ENCODE data around the gene CCDC88C. TPM values are rescaled to one million over a fixed set of nuclear protein-coding genes. Genes with fewer than 3 reads are reported as not detected.
A peak's percentile ranks its signal among the peaks of the same experiment; 100 is the strongest.
"Not testable (repeated sequence)": the region's sequence is repeated elsewhere in the genome, so short reads cannot be mapped to it uniquely, and the experiment has no call there.

Gene CCDC88C
- total RNA-seq, 2 donors from 2014 or later: 4.0 to 4.4 TPM

DNA sequence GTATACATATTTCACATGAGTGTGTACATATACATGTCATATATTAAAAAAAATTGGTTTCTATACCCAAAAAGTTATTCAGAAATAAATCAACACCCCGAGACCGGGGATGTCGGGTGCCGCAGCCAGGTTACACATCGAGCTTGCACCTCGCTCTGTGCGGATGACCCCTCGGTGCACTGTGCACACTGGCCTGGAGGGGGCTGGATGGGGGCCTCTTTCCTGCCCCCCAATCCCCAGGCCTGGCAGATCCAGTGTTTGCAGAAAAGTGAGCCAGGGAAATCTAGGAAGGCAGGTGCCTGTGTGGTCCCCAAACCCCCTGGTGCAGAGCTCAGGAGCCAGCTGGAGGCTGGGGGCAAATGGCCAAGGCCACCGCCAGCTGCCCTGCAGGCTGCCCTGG is 146.0 kb downstream of the CCDC88C start:
- H3K27ac ChIP-seq: no peak overlapping the region
- H3K27me3 ChIP-seq: no peaks in the 10 kb centered on the region
- H3K4me3 ChIP-seq: no peak overlapping the region
- DNase-seq (ENCODE audit: low spot score): no peak
- TF ChIP-seq, protein P1, sequence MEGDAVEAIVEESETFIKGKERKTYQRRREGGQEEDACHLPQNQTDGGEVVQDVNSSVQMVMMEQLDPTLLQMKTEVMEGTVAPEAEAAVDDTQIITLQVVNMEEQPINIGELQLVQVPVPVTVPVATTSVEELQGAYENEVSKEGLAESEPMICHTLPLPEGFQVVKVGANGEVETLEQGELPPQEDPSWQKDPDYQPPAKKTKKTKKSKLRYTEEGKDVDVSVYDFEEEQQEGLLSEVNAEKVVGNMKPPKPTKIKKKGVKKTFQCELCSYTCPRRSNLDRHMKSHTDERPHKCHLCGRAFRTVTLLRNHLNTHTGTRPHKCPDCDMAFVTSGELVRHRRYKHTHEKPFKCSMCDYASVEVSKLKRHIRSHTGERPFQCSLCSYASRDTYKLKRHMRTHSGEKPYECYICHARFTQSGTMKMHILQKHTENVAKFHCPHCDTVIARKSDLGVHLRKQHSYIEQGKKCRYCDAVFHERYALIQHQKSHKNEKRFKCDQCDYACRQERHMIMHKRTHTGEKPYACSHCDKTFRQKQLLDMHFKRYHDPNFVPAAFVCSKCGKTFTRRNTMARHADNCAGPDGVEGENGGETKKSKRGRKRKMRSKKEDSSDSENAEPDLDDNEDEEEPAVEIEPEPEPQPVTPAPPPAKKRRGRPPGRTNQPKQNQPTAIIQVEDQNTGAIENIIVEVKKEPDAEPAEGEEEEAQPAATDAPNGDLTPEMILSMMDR (IDR thresholded peaks at IDR 0.05): no peak
- no peaks in the 10 kb centered on the region for H3K9me3 ChIP-seq
- H3K36me3 ChIP-seq: no peaks in the 10 kb centered on the region
- peaks cover 0 to 8% of the 10 kb centered on the region in 2 donors for H3K4me1 ChIP-seq

DNA sequence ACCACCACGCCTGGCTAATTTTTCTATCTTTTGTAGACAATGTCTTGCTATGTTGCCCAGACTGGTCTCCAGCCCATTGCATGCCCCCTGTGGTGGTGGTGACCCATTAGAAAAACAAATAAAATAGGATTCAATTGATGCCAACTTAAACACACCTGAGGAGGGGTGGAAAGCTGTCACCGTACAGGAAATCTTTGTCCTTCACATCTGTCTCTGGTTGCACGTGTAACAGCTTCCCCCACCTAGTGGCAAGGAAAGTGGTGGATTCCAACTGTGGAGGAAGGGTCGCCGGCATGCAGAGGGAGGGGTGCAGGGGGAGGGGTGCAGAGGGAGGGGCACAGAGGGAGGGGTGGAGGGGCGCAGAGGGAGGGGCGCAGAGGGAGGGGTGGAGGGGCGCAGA is 147.0 kb downstream of the CCDC88C start:
- DNase-seq (ENCODE audit: low spot score): no peak

DNA sequence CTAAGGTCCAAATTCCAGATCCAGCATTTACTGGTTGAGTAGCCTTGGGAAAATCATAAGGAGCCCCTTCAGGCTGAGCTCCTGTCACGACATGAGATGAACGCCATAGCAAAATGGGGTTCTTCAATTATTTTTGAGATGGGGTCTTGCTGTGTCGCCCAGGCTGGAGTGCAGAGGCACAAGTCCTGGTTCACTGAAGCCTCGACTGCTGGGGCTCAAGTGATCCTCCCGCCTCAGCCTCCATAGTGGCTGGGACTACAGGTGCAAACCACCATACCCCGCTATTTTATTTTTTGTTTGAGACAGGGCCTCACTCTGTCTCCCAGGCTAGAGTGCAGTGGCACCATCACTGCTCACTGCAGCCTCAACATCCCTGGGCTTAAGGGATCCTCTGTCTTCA is 147.4 kb downstream of the CCDC88C start:
- H3K4me3 ChIP-seq: no peak overlapping the region
- no peak overlapping the region for H3K27ac ChIP-seq
- no peak for DNase-seq (ENCODE audit: low spot score)
- H3K27me3 ChIP-seq: no peaks in the 10 kb centered on the region
- no peaks in the 10 kb centered on the region for H3K36me3 ChIP-seq
- peaks cover 0 to 8% of the 10 kb centered on the region in 2 donors for H3K4me1 ChIP-seq
- TF ChIP-seq, protein P1 (IDR thresholded peaks at IDR 0.05): no peak
- H3K9me3 ChIP-seq: no peaks in the 10 kb centered on the region

More for the DNA sequence above, 147.0 kb downstream of the CCDC88C start:
- no peaks in the 10 kb centered on the region for H3K9me3 ChIP-seq
- TF ChIP-seq, protein P1 (IDR thresholded peaks at IDR 0.05): no peak
- no peaks in the 10 kb centered on the region for H3K36me3 ChIP-seq
- H3K4me3 ChIP-seq: no peak overlapping the region
- H3K27ac ChIP-seq: no peak overlapping the region
- no peaks in the 10 kb centered on the region for H3K27me3 ChIP-seq
- peaks cover 0 to 8% of the 10 kb centered on the region in 2 donors for H3K4me1 ChIP-seq

DNA sequence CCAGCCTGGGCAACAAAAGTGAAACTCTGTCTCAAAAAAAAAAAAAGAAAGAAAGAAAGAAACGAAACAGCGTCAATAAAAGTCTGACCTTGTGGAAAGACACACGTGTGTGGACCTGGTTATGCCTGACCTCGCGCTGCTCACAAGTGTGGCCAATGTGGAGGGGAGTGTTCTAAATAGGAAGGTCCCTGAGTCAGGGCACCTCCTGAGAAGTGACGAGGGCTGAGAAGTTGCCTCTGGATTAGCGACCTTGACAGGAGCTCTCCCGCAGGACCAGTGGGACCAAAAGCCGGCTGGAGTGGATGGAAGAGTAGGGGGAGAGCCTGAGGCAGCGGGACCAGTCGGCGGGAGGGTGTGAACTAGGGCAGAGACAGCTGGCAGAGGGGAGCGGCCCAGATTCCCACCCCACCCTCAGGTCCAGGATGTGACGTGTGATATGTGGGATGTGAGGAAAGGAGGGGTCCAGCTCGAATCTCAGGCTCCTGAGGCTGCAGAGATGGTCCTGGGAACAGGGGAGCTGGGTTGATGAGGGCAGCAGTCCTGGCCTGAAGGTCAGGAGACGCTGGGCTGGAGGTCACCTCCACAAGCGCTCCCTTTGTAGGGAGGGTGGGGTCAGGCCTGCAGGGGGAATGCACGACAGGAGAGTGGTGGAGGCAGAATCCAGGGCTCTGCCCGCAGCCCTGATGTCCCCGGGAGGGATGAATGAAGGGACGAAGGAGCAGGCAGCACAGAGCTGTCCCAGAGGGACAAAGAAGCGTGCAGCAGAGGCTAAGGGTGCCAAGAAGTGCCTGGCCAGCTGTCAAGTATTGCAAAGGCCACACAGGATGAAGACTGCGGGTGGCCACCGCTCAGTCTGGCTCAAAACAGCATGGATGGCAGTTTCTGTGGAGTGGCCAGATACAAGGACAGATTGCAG is 148.3 kb downstream of the CCDC88C start:
- Histone ChIP-seq H3K27ac (no peak overlapping the region), H3K36me3 (no peaks in the 10 kb centered on the region), H3K4me3 (peak overlapping the region in 1 of 2 donors; percentile 22), H3K9me3 (no peaks in the 10 kb centered on the region), H3K4me1 (peaks cover 0 to 14% of the 10 kb centered on the region in 2 donors), H3K27me3 (no peaks in the 10 kb centered on the region)
- TF ChIP-seq, protein P1 (IDR thresholded peaks at IDR 0.05): no peak
- DNase-seq (ENCODE audit: low spot score): no peak

DNA sequence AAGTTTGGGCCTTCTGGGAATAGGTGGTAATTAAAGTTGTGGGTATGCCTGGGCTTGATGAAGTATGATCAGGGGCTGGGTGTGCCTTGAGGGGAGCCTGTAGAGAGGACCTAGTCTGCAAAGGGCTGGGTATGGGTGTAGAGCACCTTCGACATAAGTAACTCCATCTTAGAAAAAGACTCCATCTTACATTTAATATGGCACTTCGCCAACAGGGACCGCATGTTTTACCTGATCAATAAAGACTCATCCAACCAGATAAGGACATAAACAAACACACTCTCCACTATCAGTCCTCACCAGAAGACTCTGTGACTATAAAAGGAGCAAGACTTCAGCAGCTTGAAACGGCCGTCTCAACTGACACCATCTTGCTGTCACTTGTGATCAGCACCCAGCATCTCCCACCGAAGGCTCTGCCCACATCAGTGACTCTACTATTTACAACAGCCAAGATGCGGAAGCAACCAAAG is 149.6 kb downstream of the CCDC88C start:
- DNase-seq (ENCODE audit: low spot score): no peak
- Histone ChIP-seq H3K4me3 (no peak overlapping the region), H3K4me1 (peaks cover 0 to 19% of the 10 kb centered on the region in 2 donors), H3K27ac (no peak overlapping the region), H3K36me3 (no peaks in the 10 kb centered on the region), H3K9me3 (no peaks in the 10 kb centered on the region), H3K27me3 (no peaks in the 10 kb centered on the region)
- TF ChIP-seq, protein P1 (IDR thresholded peaks at IDR 0.05): no peak

DNA sequence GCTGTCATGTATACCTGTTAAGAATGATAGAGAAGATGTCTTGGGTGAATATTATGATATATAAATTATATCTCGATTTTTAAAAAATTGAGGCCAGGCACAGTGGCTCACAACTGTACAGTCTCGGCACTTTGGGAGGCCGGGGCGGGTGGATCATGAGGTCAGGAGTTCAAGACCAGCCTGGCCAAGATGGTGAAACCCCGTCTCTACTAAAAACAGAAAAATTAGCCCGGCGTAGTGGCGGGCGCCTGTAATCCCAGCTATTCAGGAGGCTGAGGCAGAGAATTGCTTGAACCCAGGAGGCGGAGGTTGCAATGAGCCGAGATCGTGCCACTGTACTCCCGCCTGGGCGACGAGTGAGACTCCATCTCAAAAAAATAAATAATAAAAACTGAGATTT is 151.3 kb downstream of the CCDC88C start:
- H3K4me1 ChIP-seq: peaks cover 0 to 19% of the 10 kb centered on the region in 2 donors
- H3K36me3 ChIP-seq; H3K9me3 ChIP-seq; DNase-seq (ENCODE audit: low spot score); H3K27me3 ChIP-seq; H3K4me3 ChIP-seq; H3K27ac ChIP-seq: not testable (repeated sequence)

Data from right atrium auricular region (tissue), 2 donors.